BJ (cell line): ENCODE measurements around the gene RTL5. TPM values are rescaled to one million over a fixed set of nuclear protein-coding genes. Genes with fewer than 3 reads are reported as not detected.

Experiments used
- CTCF ChIA-PET: fragments of 350-600 bp; formaldehyde crosslinking; extraction: SDS; loops from one replicate; lab custom pipeline; 2021; ENCODE audit warnings: antibody characterized with exemption, inconsistent platforms; lab: Yijun Ruan, JAX
- POLR2A ChIA-PET: fragments of 300-600 bp; sonication (Branson Sonifier 250); formaldehyde crosslinking; extraction: SDS; loops from one replicate; lab custom pipeline; 2021; ENCODE audit warnings: antibody characterized with exemption; lab: Charles Lee
- DNase-seq: peaks from one replicate; pipeline ENCODE4 v3.0.0-alpha.2; 2011; ENCODE audit warnings: low read depth
- H3K27me3 ChIP-seq: 2 replicates; pipeline ENCODE4 v1.6.0; 2011; ENCODE audit warnings: low read length; ENCODE audit not compliant: control insufficient read depth, insufficient read depth
- H3K36me3 ChIP-seq: 2 replicates; pipeline ENCODE4 v1.5.1; 2011; ENCODE audit warnings: low read length; ENCODE audit not compliant: control insufficient read depth, insufficient read depth
- H3K4me3 ChIP-seq: 2 replicates; pipeline ENCODE4 v1.5.1; 2011; ENCODE audit warnings: low read depth, mild to moderate bottlenecking, control low read depth, low read length
- polyA plus RNA-seq: library from polyadenylated mRNA; depleted of rRNA; stranded (reverse); fragments of >200 nt; gene quantifications from 2 replicates; pipeline ENCODE4 v1.2.3, GENCODE V29; 2011
- TF ChIP-seq, protein P1 (sequence below): IDR thresholded peaks from 2 replicates; pipeline ENCODE4 v1.5.1; 2011; ENCODE audit warnings: low read depth, mild to moderate bottlenecking, control low read depth, inconsistent platforms, low read length, moderate library complexity; ENCODE audit not compliant: insufficient read depth

Gene RTL5
- polyA plus RNA-seq, 1 experiment: 1.5 TPM

DNA sequence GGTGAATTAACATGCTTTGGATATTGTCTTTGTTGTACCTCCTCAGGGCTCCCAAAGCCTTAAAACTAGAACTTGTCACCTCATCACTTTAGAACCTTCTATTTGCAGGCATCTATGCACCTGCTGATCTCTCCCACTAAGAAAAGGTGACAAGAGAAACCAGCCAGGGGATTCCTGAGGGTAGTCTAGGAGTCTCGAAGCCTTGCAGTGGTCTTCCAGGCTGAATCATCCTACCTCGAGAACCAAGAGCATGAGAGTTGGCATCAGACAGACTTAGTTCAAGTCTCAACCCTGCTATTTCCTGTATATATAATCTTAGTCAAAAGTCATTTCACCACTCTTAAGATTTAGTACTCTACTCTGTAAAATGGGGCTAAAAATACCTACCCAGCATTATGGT lies 29.6 kb downstream of the RTL5 start:
- TF ChIP-seq, protein P1, sequence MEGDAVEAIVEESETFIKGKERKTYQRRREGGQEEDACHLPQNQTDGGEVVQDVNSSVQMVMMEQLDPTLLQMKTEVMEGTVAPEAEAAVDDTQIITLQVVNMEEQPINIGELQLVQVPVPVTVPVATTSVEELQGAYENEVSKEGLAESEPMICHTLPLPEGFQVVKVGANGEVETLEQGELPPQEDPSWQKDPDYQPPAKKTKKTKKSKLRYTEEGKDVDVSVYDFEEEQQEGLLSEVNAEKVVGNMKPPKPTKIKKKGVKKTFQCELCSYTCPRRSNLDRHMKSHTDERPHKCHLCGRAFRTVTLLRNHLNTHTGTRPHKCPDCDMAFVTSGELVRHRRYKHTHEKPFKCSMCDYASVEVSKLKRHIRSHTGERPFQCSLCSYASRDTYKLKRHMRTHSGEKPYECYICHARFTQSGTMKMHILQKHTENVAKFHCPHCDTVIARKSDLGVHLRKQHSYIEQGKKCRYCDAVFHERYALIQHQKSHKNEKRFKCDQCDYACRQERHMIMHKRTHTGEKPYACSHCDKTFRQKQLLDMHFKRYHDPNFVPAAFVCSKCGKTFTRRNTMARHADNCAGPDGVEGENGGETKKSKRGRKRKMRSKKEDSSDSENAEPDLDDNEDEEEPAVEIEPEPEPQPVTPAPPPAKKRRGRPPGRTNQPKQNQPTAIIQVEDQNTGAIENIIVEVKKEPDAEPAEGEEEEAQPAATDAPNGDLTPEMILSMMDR: no peak
- ChIA-PET CTCF (no interaction called here), POLR2A (no interaction called here)
- Histone ChIP-seq H3K27me3 (no peaks in the 10 kb centered on the region), H3K4me3 (no peak overlapping the region), H3K36me3 (no peaks in the 10 kb centered on the region)
- DNase-seq: no peak

DNA sequence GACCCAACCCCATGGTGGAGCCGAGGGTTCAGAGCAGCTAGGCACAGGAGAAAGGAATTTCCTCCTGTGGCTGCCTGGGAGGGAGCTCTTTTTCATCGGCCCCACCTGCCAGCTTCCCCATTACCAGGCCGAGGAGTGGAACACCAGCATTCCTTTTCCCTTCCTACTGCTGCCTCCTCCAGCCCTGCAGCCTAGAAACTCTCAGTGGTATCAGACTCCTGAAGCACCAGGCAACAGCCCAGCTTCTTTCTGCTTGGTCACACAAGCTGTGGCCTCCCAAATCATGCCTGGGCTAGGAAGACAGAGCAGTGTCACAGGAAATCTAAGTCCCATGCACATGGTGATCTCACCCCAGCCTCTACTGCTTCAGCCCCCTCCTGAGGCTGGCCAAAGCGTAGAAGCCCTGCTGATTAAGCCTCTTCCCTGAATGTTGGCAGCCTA lies 30.1 kb downstream of the RTL5 start:
- Histone ChIP-seq H3K4me3 (no peak overlapping the region), H3K36me3 (no peaks in the 10 kb centered on the region), H3K27me3 (no peaks in the 10 kb centered on the region)
- ChIA-PET POLR2A (no interaction called here), CTCF (no interaction called here)
- TF ChIP-seq, protein P1: no peak
- DNase-seq: no peak

DNA sequence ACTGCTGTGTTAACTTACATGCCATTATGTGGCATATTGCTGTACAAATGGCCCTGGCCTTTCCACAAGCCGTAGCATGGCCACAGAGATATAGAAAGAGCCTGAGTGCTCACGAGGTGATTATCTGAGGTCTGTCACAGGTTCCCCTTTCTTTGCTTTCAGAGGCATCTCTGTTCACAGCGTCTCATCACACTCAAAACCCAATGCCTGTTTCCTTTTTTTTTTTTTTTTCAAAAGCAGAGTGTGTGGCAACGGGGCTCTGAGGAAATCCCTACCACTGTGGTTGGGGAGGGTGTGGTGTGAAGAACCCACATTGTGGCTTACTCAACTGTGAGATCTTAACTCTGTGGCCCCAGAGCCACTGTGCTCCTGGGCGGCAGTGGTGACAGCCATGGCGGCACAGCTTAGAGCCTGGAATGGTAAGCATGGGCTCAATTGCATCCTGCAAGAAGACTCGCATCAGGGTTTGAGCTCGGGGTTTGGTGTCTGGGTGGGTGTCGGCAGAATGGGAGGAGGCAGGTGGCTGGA lies 30.8 kb downstream of the RTL5 start:
- Histone ChIP-seq H3K36me3 (no peaks in the 10 kb centered on the region), H3K4me3 (no peak overlapping the region), H3K27me3 (no peaks in the 10 kb centered on the region)
- CTCF ChIA-PET: no interaction called here
- TF ChIP-seq, protein P1: no peak
- DNase-seq: no peak
- POLR2A ChIA-PET: no interaction called here

DNA sequence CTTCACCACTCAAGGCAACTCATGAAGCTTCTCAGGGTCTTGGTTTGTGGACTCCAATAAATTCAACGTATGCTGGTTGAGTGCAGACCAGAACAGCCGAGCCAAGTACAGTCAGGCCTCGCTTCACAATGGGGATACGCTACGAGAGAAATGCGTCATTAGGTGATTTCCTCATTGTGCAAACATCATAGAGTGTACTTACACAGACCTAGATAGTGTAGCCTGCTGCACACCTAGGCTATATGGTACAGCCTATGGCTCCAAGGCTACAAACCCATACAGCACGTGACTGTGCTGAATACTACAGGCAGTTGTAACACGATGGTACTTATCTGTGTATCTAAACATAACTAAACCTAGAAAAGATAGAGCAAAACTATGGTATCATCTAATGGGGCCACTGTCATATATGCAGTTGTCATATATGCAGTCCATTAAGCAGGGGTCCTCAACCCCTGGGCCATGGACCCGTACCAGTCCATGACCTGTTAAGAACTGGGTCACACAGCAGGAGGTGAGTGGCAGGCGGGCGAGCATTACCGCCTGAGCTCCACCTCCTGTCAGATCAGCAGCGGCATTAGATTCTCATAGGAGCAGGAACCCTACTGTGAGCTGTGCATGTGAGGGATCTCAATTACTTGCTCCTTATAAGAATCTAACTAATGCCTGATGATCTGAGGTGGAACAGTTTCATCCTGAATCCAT lies 31.5 kb downstream of the RTL5 start:
- Histone ChIP-seq H3K27me3 (no peaks in the 10 kb centered on the region), H3K4me3 (no peak overlapping the region), H3K36me3 (no peaks in the 10 kb centered on the region)
- ChIA-PET CTCF (interaction anchor here (0.7 kb wide), 1 partner anchor 9 kb away, joined by 3 read pairs; no protein-coding TSS in a partner anchor), POLR2A (no interaction called here)
- TF ChIP-seq, protein P1: no peak
- DNase-seq: no peak

DNA sequence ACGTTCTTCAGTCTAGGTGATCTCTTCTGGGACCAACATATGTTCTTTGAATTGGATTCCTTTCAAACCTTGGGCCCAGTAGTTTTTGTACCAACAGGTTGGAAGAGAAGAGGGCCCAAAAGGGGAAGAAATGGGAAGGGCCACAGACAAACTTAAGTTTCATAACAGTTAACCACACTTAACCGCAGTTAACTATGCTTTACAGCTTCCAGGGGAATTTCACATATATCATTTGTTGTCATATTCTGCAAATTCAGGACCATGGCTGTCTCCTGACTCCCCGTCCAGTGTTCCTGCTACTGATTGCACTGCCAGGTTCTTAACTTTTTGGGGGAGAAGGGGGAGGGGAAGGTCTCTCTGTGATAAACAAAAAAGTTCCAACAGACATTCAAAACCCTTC lies 34.6 kb downstream of the RTL5 start:
- DNase-seq: no peak
- Histone ChIP-seq H3K27me3 (no peaks in the 10 kb centered on the region), H3K36me3 (no peaks in the 10 kb centered on the region), H3K4me3 (no peak overlapping the region)
- TF ChIP-seq, protein P1: no peak
- ChIA-PET POLR2A (no interaction called here), CTCF (no interaction called here)
